NOMO-1 treated with DMSO at 0.1 percent for 48 hours (cell line): ENCODE results near the gene SPG21.
A peak's percentile ranks its signal among the peaks of the same experiment; 100 is the strongest.

Experiments
- DNase-seq: peaks from one replicate; lab custom pipeline; 2025; ENCODE audit not compliant: unreplicated experiment; lab: John Stamatoyannopoulos, UW

The SPG21 gene

DNA sequence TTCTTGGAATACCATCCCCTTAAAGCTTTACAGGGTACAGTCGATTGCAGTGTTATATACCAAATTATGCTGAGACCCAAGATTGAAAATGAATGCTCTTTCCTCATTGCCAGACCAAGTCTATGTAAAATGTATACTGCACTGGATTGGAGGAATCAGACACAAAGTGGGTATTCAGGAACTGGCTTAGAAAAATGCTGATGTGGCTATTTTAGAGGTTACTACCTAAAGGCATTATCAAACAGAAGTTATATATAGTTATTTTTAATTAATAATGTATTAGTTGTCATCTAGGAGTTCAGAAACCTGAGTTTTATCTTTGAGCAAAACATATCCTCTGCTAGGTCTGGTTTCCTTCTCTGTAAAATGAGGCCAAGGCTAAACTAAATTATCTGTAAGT lies 3.6 kb upstream of the SPG21 start:
- DNase-seq = no peak

DNA sequence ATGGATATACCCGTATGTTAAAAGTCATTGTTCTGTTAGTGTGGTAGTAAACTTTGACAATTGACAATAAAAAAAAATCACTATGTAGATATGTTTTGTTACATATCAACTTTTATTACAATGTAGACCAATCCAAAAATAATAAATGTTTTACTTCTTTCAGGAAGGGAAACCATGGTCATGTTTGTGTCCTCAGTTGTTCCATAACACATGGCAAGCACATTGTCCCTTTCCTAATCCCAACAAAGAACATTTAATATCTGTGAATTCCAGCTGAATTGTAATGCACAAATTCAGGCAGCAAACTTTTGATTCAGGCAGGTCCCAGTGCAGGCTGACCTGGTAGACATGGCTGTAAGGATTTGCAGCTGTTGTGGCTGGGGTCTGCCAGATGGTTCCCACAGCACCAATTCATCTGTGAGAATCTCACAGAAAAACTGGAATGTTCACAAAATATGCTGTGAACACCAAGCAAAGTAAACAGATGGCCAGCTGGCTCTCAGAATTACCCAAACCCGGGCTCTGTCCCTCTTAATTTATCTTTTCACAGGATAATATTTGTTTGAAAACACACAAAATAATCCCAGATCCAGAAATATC lies 1.9 kb upstream of the SPG21 start:
- no peak for DNase-seq

DNA sequence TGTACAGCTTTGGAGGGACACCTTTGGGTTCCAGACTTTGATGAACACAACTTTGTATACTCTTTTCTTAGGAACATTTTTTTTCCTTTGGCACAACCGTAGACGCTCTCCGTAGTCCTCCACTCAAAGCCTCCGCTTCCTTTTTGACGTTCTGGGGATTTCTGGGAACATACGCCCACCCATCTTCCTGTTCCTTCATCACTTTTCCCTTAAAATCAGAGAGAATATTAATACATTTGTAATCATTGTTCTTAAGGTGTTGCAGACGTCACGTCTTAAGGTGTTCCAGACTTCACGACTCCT lies 405 bp upstream of the SPG21 start:
- no peak for DNase-seq

DNA sequence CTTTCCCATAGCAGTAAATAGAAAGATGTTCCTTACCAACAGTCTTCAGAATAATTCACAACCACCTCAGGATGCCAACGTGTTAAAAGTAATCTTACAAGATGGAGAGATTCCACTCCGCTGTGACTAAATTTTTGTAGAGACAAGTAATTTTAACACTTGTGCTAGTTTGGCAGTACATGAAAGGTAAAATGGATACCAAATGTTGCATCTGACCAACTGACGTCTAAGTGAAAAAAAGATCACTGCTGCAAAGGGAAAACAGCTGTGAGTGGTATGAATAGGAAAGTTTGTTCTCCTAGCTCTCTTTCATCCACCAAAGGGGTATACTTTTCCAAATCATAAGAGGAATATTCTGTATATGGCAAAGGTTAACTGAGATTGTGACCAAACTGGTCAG lies 2.6 kb downstream of the SPG21 start:
- DNase-seq = no peak

DNA sequence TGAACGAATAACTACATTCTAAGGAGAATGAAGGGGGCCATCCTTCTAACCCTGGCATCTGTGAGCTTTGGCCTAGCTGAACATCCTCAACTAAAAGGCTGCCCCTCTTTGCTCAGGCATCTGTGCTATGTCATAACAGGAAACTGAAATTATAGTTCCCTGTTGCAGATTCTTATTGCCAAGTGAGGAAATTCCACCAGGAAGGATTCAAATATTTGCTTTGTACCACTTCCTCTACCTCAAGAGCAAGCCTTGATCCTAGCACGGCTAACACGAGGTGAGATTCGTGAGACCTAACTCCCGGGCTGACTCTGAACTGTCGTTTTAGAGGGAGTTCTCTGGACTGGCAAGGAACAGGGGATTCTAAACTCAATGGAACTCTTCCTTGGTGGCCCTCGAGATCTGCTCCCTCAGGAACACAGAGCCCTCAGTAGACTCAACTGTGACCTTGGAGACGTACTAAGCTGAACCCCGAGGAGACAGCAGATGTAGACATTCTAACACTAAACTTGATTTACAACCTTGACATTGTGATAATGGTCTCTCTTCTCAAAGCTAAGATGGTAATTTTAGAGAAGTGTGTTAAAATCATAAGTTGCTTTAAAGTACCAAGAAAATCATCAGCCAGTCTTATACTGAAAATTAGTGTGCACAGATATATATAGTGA lies 4.2 kb downstream of the SPG21 start:
- DNase-seq = peak; percentile 78

DNA sequence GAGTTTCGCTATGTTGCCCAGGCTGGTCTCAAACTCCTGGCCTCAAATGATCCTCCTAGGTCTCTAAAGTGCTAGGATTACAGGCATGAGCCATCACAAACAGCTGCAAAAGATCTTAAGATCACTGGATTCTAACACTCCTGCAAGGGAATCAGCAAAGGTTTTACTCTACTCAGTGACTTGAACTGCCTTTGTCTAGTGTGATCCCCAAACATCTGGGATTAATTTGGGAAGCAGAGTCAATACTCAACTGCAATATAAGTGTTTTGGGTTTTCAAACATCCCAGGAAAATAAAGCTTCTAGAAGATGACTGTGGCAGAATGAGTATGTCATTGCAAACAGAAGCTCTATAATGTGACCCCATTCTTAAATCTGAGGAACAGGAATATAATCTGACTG lies 7.2 kb downstream of the SPG21 start:
- no peak for DNase-seq

DNA sequence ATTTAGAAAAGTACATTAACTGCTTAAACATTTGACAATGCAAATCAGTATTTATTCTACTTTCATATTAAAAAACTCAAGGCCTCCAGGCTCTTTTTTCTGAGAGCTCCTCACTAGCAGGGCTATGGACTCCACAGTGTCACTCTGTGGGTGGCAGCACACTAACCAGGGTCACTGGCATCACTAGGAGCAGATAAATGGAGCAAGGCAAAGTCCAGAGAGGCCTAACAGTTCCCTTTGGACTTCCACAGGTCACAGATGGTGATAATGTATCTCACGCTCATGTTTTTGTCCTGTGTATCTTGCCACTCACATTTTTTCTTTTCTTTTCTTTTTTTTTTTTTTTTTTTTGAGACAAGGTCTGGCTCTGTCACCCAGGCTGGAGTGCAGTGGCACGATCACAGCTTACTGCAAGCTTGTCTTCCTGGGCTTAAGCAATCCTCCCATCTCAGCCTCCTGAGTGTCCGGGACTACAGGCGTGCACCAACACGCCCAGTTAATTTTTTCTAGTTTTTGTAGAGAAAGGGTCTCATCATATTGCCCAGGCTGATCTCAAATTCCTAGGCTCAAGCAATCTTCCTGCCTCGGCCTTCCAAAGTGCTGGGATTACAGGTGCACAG lies 7.8 kb downstream of the SPG21 start:
- no peak for DNase-seq

DNA sequence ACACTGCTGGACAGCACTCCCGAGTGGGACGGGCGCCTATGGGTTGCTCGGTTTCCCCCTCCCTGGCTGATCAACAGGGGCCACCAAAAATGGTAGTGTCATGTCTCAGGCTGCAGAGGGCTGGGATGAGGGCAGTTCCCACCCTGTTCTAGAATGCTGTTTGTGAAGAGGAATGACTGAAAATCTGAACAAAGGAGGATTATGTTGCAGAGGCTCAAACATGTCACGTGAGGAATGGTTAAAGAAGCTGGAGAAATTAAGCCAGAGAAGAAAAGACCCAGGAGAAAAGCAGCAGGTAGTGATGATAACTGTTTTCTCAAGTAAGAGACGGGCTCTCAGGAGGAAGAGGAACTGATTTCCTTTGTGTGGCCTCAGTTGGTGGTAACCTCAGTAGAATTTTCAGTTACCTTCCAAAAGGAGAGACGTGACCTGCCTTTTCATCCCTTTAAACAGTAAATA lies 10.4 kb downstream of the SPG21 start:
- DNase-seq = no peak

DNA sequence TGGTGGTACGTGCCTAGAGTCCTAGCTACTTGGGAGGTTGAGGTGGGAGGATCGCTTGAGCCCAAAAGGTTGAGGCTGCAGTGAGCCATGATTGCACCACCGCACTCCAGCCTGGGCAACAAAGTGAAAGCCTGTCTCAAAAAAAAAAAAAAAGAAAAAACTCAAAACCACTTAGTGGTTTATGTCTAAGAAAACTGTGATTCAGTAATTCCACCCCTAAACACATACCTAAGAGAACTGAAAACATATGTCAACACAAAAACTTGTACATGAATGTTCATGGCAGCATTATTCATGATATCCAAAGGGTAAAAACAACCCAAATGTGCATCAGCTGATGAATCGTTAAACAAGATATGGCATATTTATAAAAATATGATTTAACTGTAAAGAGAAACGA lies 14.3 kb downstream of the SPG21 start:
- DNase-seq = no peak

DNA sequence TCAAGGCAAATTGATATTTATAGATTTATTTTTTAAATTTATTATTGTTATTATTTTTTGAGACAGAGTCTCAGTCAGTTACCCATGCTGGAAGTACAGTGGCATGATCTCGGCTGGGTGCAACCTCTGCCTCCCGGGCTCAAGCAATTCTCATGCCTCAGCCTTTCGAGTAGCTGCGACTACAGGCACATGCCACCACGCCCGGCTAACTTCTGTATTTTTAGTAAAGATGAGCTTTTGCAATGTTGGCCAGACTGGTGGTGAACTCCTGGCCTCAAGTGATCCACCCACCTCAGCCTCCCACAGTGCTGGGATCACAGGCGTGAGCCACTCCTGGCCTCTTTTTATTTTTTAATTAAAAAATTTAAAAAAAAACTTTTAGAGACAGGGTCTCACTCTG lies 19.0 kb downstream of the SPG21 start:
- DNase-seq = peak; percentile 47

DNA sequence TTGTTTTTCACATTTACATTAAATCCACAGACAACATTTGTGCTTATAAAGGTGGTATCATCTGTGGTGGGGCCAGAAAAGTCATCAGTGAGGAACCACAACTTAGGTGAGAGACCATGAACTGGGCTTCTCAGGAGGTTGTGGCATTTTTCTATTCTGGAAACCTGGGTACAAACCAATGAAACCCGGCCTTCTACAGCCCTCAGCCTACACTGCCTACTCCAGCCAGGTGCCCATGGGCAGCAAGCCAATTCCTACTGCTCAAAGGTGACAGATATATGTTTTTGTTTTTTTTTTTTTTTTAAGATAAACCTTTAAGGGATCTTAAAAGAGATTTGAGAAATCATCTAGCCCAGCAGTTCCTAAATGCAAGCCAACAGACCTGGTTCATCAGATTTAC lies 20.3 kb downstream of the SPG21 start:
- DNase-seq = no peak

DNA sequence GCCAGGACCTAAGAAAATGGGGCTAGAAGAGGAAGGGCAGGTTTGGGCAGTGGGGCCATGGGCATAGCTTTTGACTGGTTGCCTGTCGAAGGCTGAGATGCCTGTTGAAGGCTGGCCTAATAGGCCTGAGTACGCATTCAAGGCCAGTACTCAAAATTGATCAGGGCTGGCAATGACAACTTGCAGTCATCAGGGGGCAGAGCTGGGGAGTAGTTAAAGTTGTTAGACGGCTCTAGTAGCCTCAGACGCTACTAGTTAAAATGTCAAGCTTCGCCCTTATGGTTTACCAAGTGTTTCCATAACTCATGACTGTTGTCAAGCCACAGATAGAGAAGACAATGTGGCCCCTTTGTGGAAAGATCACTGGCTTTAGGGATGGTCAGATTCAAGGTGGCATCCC lies 28.7 kb downstream of the SPG21 start:
- DNase-seq = no peak

DNA sequence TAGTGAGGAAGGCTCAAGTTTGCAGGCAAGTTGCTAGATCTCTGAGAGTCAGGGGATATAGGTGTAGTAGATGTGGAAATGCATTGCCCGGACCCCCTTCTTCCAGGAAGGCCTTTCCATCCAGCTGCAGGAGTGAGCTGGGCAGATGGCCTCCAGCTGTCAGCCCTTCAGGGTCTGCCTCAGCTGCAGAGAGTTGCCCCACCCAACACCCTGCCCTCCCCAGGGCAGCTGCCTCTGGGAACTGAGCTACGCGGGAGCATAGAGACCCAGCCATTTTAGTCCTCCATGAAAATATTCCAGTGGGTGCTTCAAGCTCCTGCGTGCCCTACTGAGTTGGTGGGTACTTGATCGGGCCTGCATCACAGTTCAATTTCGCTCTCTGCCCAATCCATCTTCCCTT lies 29.6 kb downstream of the SPG21 start:
- DNase-seq = no peak

DNA sequence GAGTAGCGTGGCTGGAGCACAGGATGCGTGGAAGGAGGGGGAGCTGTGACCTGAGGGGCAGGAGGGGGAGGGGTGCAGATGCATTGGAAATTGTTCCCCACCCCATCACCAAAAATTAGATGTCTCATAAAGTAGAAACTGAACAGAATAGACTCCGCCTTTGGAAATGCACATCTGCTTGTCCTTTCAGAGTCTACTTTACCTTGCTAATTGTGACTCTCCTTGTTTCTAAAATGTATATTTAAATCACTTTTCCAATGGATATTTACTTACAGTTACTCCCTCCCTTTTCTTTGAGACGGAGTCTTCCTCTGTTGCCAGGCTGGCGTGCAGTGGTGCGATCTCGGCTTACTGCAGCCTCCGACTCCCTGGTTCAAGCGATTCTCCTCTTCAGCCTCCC lies 30.6 kb downstream of the SPG21 start:
- DNase-seq = no peak

DNA sequence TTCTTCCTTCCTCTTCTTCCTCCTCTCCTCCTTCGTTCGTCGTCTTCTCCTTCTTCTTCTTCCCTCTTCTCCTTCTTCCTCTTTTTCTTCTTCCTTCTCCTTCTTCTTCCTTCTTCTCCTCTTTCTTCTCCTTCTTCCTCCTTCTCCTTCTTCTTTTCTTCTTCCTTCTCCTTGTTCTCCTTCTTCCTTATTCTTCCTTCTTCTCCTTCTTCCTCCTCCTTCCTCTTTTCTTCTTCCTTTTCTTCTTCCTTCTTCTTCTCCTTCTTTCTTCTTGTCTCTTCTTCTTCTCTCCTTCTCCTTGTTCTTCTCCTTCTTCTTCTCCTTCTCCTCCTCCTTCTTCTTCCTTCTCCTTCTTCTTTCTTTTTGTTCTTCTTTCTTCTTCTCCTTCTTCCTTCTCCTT lies 35.3 kb downstream of the SPG21 start:
- DNase-seq = no peak

DNA sequence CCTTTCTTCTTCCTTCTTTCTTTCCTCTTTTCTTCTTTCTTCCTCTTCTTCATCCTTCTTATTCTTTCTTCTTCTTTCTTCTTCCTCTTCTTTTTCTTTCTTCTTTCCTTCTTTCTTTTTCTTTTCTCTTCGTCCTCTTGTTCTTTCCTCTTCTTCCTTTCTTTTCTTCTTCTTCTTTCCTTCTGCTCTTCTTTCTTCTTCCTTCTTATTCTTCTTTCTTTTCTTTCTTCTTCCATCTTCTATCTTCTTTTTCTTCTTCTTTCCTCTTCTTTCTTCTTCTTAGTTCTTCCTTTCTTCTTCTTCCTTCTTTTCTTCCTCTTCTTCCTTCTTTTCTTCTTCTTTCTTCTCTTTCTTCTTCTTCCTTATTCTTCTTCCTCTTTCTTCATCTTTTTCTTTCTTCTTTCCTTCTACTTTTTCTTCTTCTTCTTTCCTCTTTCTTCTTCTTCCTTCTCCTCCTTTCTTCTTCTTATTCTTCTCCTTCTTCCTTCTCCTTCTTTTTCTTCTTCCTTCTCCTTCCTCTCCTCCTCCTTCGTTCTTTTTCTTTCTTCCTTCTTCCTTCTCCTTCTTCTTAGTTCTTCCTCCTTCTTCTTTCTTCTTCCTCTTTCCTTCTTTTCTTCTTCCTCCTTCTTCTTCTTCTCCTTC lies 37.8 kb downstream of the SPG21 start:
- DNase-seq = no peak

DNA sequence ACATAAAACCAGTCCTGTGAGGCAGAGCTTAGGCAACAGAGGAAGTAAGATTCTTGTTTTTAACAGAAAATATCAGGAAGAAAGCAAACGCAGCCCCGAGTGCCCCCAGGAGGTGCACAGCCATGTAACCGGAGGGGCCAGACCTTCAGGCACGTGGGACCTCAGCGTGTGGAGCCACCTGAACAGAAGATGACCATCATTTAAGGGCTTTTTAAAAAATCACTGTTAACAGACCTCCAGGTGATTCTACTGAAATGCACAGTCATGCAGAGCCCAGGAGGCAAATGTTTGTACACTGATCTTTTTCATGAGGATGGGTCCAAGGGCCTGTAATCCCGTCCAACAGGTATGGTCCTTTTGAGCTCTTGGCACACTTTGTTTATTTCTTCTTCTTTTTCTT lies 38.8 kb downstream of the SPG21 start:
- DNase-seq = peak; percentile 69

DNA sequence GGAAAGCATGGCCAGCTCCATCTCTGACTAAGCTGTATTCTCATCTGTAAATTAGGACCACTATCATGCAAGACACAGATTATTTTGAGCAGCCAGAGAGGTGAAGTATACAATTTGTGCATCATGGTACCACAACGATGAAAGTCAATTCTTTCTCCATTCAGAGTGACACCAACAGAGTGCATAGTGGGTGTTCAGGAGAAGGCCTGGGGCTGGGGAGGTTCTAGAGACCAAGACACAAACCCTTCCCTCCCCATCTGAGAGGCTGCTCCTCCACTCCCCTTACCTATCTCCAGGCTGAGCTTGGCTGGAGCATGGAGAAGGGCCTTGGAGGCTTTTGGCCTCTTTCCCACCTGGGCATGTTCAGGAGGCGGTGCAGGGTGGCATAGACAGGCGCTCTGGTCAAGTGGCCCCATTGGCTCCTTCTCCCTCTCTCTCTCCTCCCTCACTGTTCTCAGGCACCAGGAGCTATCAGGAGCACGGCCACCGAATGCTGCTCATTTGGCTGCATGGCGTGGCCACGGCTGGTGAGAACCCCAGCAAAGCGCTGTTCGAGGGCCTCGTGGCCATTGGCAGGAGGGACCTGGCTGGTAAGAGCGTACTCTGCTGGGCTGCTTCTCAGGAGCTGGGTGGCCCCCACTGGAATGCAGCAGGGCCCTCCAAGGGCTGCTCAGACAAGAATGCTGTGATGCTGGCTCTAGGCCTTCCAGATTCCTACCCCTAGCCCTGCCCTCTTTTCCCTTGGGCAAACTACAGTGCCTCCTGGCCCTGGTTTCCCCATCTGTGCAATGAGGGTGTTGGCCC lies 40.1 kb downstream of the SPG21 start:
- DNase-seq = no peak

DNA sequence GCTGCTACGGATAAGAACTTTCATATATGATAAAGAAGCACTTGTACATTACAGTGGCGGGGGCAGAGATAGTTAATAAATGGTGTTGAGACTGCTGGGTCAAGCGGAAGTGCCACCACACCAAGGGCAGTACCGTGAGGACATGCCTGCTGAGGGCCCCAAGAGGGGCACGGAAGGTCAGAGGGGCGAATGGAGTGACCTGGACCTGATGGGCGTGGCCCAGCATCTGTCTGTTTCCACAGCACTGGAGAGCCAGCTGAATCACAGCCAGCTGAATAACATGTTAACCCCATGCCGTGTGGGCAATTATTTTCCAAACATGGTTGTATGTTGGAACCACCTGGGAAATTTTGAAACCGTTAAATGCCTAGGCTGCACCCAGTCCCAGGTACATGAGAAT lies 40.8 kb downstream of the SPG21 start:
- no peak for DNase-seq

DNA sequence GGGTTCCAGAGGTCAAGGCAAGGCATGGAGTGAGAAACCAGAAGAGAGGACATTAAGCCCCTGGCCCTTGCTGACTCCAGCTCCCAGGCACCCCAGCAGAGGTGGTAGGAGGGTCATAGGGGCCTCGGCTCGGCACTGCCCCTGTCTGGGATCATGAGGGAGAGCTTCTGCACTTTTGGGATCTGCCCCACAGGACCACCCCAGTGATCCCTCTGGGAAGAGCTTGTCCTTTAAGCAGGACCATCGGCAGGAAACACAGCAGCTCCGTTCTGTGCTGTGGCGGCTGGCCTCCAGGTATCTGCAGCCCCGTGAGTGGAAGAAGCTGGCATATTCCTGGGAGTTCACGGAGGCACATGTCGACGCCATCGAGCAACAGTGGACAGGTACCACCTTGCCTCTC lies 42.5 kb downstream of the SPG21 start:
- no peak for DNase-seq

DNA sequence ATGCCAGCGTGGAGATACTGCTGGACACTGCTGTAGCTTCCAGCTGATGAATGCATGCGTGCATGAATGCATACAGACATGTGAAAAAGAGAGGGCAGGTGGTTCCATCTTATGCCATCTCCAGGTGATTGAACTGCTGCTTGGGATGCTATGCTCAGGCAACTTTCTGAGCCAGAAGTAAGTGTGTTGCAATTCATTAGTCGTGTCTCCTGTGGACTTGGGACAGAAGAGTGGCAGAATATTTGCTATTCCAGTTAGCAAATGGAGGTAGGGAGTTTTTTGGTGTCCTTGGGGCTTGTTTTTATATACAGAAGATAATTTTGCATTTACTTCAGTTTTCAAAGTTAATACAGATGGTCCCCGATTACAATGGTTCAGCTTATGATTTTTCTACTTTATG lies 44.8 kb downstream of the SPG21 start:
- DNase-seq = no peak
